PC-9 (cell line): ENCODE measurements around the gene ATAD2B. TPM values are rescaled to one million over a fixed set of nuclear protein-coding genes. Genes with fewer than 3 reads are reported as not detected.

Source experiments
- BruUV-seq: library from RNA; stranded (reverse); fragments of 400-500 nt; replicated peaks from 2 replicates; lab custom pipeline; 2021; lab: Mats Ljungman, UMichigan
- CTCF ChIA-PET: fragments of 300-600 bp; sonication (Branson Sonifier 250); formaldehyde crosslinking; loops from one replicate; lab custom pipeline; 2022; ENCODE audit warnings: antibody characterized with exemption; lab: Charles Lee
- POLR2A ChIA-PET: fragments of 300-600 bp; sonication (Branson Sonifier 250); formaldehyde crosslinking; loops from one replicate; lab custom pipeline; 2022; ENCODE audit warnings: antibody characterized with exemption; ENCODE audit not compliant: unreplicated experiment; lab: Charles Lee
- DNase-seq, 2 experiments: peaks; one replicate each; pipeline versions ENCODE4 v3.0.0 to v3.0.0-alpha.2; 2015 to 2022; ENCODE audit warnings: mixed read lengths in 1 of 2
- H2AFZ ChIP-seq: fragments of 200-600 bp; sonication (generic); 2 replicates; pipeline ENCODE4 v1.8.1; 2017; ENCODE audit warnings: antibody characterized with exemption
- H3F3A ChIP-seq: fragments of 200-600 bp; sonication (generic); 2 replicates; pipeline ENCODE4 v1.8.1; 2017; ENCODE audit warnings: antibody characterized with exemption, mild to moderate bottlenecking, low read depth; ENCODE audit not compliant: insufficient read depth
- H3K27ac ChIP-seq: fragments of 200-600 bp; sonication (generic); 2 replicates; pipeline ENCODE4 v1.6.1; 2016; ENCODE audit warnings: mixed run types
- H3K27me3 ChIP-seq: fragments of 200-600 bp; sonication (generic); 2 replicates; pipeline ENCODE4 v1.6.1; 2016; ENCODE audit warnings: low read depth, mixed run types; ENCODE audit not compliant: insufficient read depth
- H3K36me3 ChIP-seq: fragments of 200-600 bp; sonication (generic); 2 replicates; pipeline ENCODE4 v1.6.1; 2016; ENCODE audit warnings: low read depth, mixed run types
- H3K4me1 ChIP-seq: fragments of 200-600 bp; sonication (generic); replicated peaks from 2 replicates; pipeline ENCODE4 v1.6.1; 2016; ENCODE audit warnings: mixed run types; ENCODE audit not compliant: insufficient read depth
- H3K4me2 ChIP-seq: fragments of 200-600 bp; sonication (generic); 2 replicates; pipeline ENCODE4 v1.6.1; 2017; ENCODE audit warnings: mixed run types
- H3K4me3 ChIP-seq: fragments of 200-600 bp; sonication (generic); 2 replicates; pipeline ENCODE4 v1.6.1; 2016; ENCODE audit warnings: mixed run types
- H3K79me2 ChIP-seq: fragments of 200-600 bp; sonication (generic); 2 replicates; pipeline ENCODE4 v1.6.1; 2017; ENCODE audit warnings: low read depth, mixed run types
- H3K9me2 ChIP-seq: fragments of 200-600 bp; sonication (generic); 2 replicates; pipeline ENCODE4 v1.8.1; 2017; ENCODE audit warnings: mild to moderate bottlenecking; ENCODE audit not compliant: insufficient read depth
- H3K9me3 ChIP-seq: fragments of 200-600 bp; sonication (generic); 2 replicates; pipeline ENCODE4 v1.8.1; 2016; ENCODE audit warnings: low read depth; ENCODE audit not compliant: insufficient read depth
- H4K20me1 ChIP-seq: fragments of 200-600 bp; sonication (generic); 2 replicates; pipeline ENCODE4 v1.8.1; 2017; ENCODE audit not compliant: insufficient read depth
- CTCF ChIP-seq: fragments of 200-600 bp; sonication (generic); conservative IDR thresholded peaks from 2 replicates; pipeline ENCODE4 v1.6.1; 2017; ENCODE audit warnings: mixed run types, antibody characterized with exemption, mild to moderate bottlenecking, moderate library complexity
- EZH2 ChIP-seq: fragments of 200-600 bp; sonication (generic); IDR thresholded peaks from 2 replicates; pipeline ENCODE4 v1.8.0; 2017; ENCODE audit warnings: antibody characterized with exemption, low read depth
- intact Hi-C: fragments of 100-400 bp; cut with micrococcal nuclease; formaldehyde crosslinking; loops from one replicate; pipeline ENCODE4 v1.10.0; 2022; ENCODE audit not compliant: unreplicated experiment
- total RNA-seq: library from RNA; stranded (reverse); gene quantifications from 2 replicates; pipeline ENCODE4 v1.2.3, GENCODE V29; 2021

The ATAD2B gene
- total RNA-seq, 1 experiment from 2014 or later = 12.6 TPM

DNA sequence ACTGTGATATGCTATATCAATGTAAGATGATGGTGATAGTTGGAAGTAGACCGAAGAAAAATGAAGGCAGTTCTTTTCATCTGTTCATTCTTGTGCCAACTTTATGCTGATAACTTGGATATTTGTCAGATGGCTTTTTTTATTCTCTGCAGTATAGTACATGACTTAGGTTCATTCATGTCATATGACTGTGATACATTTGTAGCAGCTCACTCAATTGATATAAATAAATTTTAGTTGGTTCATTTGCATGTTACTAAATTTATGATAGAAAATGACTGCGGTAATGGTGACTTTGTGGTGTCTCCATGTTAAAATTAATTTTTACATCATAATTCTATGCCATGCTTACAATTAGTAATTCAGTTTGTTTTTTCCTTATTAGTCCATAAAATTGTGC, 20.4 kb upstream of the ATAD2B start:
- no peak overlapping the region for H3K4me2 ChIP-seq
- no peak for TF ChIP-seq CTCF
- no peak for TF ChIP-seq EZH2
- DNase-seq = no peak
- H3K9me3 ChIP-seq = no peaks in the 10 kb centered on the region
- BruUV-seq = no TSS peak
- no peak overlapping the region for H3K4me3 ChIP-seq
- POLR2A ChIA-PET = no interaction called here
- no peak overlapping the region for H2AFZ ChIP-seq
- no peaks in the 10 kb centered on the region for H3K9me2 ChIP-seq
- no peaks in the 10 kb centered on the region for H3F3A ChIP-seq
- H3K79me2 ChIP-seq = peaks cover 34% of the 10 kb centered on the region
- intact Hi-C loops = no loop called here
- H3K4me1 ChIP-seq = no peaks in the 10 kb centered on the region
- H4K20me1 ChIP-seq = no peaks in the 10 kb centered on the region
- CTCF ChIA-PET = no interaction called here
- H3K27ac ChIP-seq = no peak overlapping the region
- no peaks in the 10 kb centered on the region for H3K27me3 ChIP-seq
- H3K36me3 ChIP-seq = no peaks in the 10 kb centered on the region; the same call in 1 of the 2 replicates

- Histone ChIP-seq H2AFZ (no peak overlapping the region), H3K79me2 (peaks cover 48% of the 10 kb centered on the region), H4K20me1 (no peaks in the 10 kb centered on the region), H3F3A (no peaks in the 10 kb centered on the region; the same call in 1 of the 2 replicates), H3K27me3 (no peaks in the 10 kb centered on the region), H3K9me2 (no peaks in the 10 kb centered on the region), H3K27ac (no peak overlapping the region), H3K4me2 (no peak overlapping the region), H3K36me3 (no peaks in the 10 kb centered on the region; the same call in 1 of the 2 replicates), H3K4me3 (no peak overlapping the region), H3K4me1 (peaks cover 7% of the 10 kb centered on the region; the same call in 1 of the 2 replicates), H3K9me3 (no peaks in the 10 kb centered on the region)
- TF ChIP-seq EZH2 (no peak), CTCF (no peak)
- ChIA-PET CTCF (no interaction called here), POLR2A (no interaction called here)
- intact Hi-C loops = no loop called here
- no TSS peak for BruUV-seq
- no peak for DNase-seq
Observed at GRCh38 chr2:23944976-23945375, 18.1 kb upstream of the ATAD2B start.

DNA sequence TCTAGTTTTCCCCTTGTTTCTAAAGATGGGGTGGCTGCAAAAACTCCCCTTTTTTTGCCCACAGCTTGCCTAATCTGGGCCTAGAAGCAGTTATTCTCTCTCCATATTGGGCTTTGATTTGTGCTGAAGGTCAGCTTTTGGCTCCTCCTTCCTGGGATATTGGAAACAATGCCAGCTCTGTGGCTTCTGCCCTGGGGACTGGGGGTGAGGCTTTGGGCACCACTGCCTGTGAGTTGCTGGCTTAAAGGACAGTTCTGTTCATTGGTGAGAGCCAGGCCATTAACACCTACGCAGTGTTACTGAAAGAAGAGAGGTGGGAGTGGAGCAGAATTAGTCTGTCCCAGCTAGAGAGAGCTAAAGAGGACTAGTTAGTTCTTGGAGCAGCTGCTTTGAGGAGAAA, 17.6 kb upstream of the ATAD2B start:
- no peak for TF ChIP-seq CTCF
- TF ChIP-seq EZH2 = no peak
- H2AFZ ChIP-seq = no peak overlapping the region
- H3K9me2 ChIP-seq = no peaks in the 10 kb centered on the region
- no peaks in the 10 kb centered on the region for H4K20me1 ChIP-seq
- H3K4me2 ChIP-seq = no peak overlapping the region
- no peak overlapping the region for H3K27ac ChIP-seq
- peaks cover 7% of the 10 kb centered on the region; the same call in 1 of the 2 replicates for H3K4me1 ChIP-seq
- H3K9me3 ChIP-seq = no peaks in the 10 kb centered on the region
- intact Hi-C loops = no loop called here
- CTCF ChIA-PET = no interaction called here
- no peak overlapping the region for H3K4me3 ChIP-seq
- H3K27me3 ChIP-seq = no peaks in the 10 kb centered on the region
- no peaks in the 10 kb centered on the region; the same call in 1 of the 2 replicates for H3K36me3 ChIP-seq
- no TSS peak for BruUV-seq
- H3F3A ChIP-seq = no peaks in the 10 kb centered on the region; the same call in 1 of the 2 replicates
- POLR2A ChIA-PET = no interaction called here
- H3K79me2 ChIP-seq = peaks cover 48% of the 10 kb centered on the region
- no peak for DNase-seq
